WTC11 (cell line): Measurements from ENCODE around the gene TNS3.

Experiments used
- CTCF ChIP-seq: fragments of 200-600 bp; IDR thresholded peaks from 2 replicates; pipeline ENCODE4 v1.8.0; 2022; ENCODE audit warnings: antibody characterized with exemption
- MAX ChIP-seq: sonication (generic); formaldehyde crosslinking; IDR thresholded peaks from 2 replicates; pipeline ENCODE4 v1.8.0; 2022; ENCODE audit warnings: mild to moderate bottlenecking, missing genetic modification reagents
- NR1H2 ChIP-seq: sonication (generic); formaldehyde crosslinking; IDR thresholded peaks from 2 replicates; pipeline ENCODE4 v1.9.0; 2021; ENCODE audit warnings: mild to moderate bottlenecking, moderate library complexity, missing genetic modification reagents
- RELA ChIP-seq: sonication (generic); formaldehyde crosslinking; IDR thresholded peaks from 2 replicates; pipeline ENCODE4 v1.8.1; 2022; ENCODE audit warnings: missing genetic modification reagents, mild to moderate bottlenecking, borderline replicate concordance
- TCF7 ChIP-seq: sonication (generic); formaldehyde crosslinking; IDR thresholded peaks from 2 replicates; pipeline ENCODE4 v1.8.0; 2022; ENCODE audit warnings: mild to moderate bottlenecking, low read depth, missing genetic modification reagents, moderate library complexity

GRCh38 chr7:47301105-47301477 lies 280.8 kb downstream of the TNS3 start:
- no peak for TF ChIP-seq CTCF
- no peak for TF ChIP-seq NR1H2 (CRISPR knock-in tag)
- no peak for TF ChIP-seq MAX (CRISPR knock-in tag)
- no peak for TF ChIP-seq RELA
- no peak for TF ChIP-seq TCF7 (CRISPR knock-in tag)
